IMR-90 (cell line): ENCODE results near the gene MRTFB.

ENCODE experiments used
- CTCF ChIP-seq: conservative IDR thresholded peaks from 2 replicates; pipeline ENCODE4 v1.5.1; 2012; ENCODE audit warnings: mild to moderate bottlenecking, low read depth, low read length, improper control_type of control experiment
- ELK1 ChIP-seq: fragments of 150-350 bp; IDR thresholded peaks from 2 replicates; pipeline ENCODE4 v1.6.1; 2016; ENCODE audit warnings: low read depth, mild to moderate bottlenecking, low read length, moderate library complexity, borderline replicate concordance
- MAFK ChIP-seq: IDR thresholded peaks from 2 replicates; pipeline ENCODE4 v1.6.1; 2012; ENCODE audit warnings: low read depth, low read length, improper control_type of control experiment
- MAZ ChIP-seq: IDR thresholded peaks from 2 replicates; pipeline ENCODE4 v1.6.1; 2012; ENCODE audit warnings: low read depth, mild to moderate bottlenecking, low read length, improper control_type of control experiment, moderate library complexity, borderline replicate concordance
- POLR2A ChIP-seq: IDR thresholded peaks from 2 replicates; pipeline ENCODE4 v1.6.1; 2012; ENCODE audit warnings: mild to moderate bottlenecking, low read depth, low read length
- RCOR1 ChIP-seq: IDR thresholded peaks from 2 replicates; pipeline ENCODE4 v1.6.1; 2012; ENCODE audit warnings: mild to moderate bottlenecking, low read length, improper control_type of control experiment; ENCODE audit not compliant: insufficient replicate concordance
- RFX5 ChIP-seq: IDR thresholded peaks from 2 replicates; pipeline ENCODE4 v1.8.0; 2012; ENCODE audit warnings: low read depth, mild to moderate bottlenecking, low read length, moderate library complexity
- USF2 ChIP-seq: fragments of 150-350 bp; IDR thresholded peaks from 2 replicates; pipeline ENCODE4 v1.6.1; 2017; ENCODE audit warnings: mild to moderate bottlenecking, antibody characterized with exemption, low read length, low read depth

- no peak for TF ChIP-seq ELK1
- no peak for TF ChIP-seq USF2
- no peak for TF ChIP-seq POLR2A
- TF ChIP-seq CTCF: no peak
- no peak for TF ChIP-seq RFX5
- no peak for TF ChIP-seq MAFK
- no peak for TF ChIP-seq RCOR1
- TF ChIP-seq MAZ: no peak
Observed at GRCh38 chr16:14151256-14152030, 80.3 kb downstream of the MRTFB start.
